Measurements from ENCODE around the gene CFAP99. TPM values are rescaled to one million over a fixed set of nuclear protein-coding genes. Genes with fewer than 3 reads are reported as not detected.

CFAP99 gene
- total and polyA plus RNA-seq, 2 experiments from 2014 or later, result not detected

DNA sequence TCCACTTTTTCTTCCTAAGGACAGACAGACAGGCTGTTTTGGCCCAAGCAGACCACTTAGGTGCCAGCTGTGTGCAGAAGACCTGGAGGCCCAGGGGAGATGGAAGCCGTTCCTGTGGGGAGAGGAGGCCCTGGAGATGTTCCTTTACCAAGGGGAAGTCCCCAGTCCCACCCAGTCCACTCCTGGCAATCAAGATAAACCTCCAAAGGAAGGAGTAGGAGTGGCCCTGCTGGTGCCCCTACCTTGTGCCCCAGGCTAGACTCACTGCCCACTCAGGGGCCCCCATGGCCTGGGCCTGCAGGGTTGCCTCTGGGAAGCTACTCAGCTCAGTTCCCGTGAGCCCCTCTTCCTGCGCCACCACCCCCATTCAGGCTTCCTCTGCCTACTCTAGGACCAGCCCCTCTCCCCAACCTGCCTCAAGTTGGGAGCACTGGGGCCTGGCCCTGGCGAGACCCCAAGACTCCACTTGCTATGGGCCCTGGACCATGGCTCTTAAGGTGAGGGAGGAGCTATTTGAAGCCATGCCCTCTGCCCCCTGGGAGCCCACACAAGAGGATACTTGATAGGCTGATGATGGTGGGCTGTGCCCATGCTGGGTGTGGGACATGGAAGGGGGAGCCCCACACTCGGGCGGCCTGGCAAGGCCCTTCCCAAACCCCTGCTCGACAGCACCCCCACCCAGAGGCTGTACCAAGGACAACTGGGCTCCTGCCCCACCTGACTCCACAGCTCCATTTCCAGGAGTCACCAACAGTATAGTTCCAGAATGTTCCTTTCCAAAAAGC, 25.4 kb downstream of the CFAP99 start:
- no peak overlapping the region for H3K27ac Mint-ChIP-seq
- Histone ChIP-seq H3K79me2 (replicated peaks; ENCODE audit: insufficient read depth) (no peaks in the 10 kb centered on the region), H3K27me3 (ENCODE audit: insufficient read depth) (no peaks in the 10 kb centered on the region), H3K4me1 (ENCODE audit: insufficient read depth) (no peaks in the 10 kb centered on the region), H3F3A (replicated peaks; ENCODE audit: low read depth) (no peaks in the 10 kb centered on the region), H3K4me3 (no peak overlapping the region), H2AFZ (no peak overlapping the region), H3K27ac (ENCODE audit: low read depth) (no peak overlapping the region), H3K9me2 (ENCODE audit: insufficient read depth) (peaks cover 13% of the 10 kb centered on the region; the same call in 1 of the 2 replicates), H3K36me3 (ENCODE audit: insufficient read depth) (no peaks in the 10 kb centered on the region), H3K4me2 (no peak overlapping the region), H4K20me1 (replicated peaks; ENCODE audit: insufficient read depth) (no peaks in the 10 kb centered on the region)
- no peak for ATAC-seq
- H3K4me1 Mint-ChIP-seq, result peaks cover 2% of the 10 kb centered on the region; the same call in 2 of the 3 replicates
- H3K27me3 Mint-ChIP-seq (ENCODE audit: insufficient read depth, low read depth, poor library complexity), result peaks cover 7% of the 10 kb centered on the region
- no peak overlapping the region for H3K4me3 Mint-ChIP-seq
- H3K36me3 Mint-ChIP-seq (ENCODE audit: low read depth), result no peaks in the 10 kb centered on the region
- DNase-seq (ENCODE audit: low spot score), result no peak
- TF ChIP-seq, protein P1, sequence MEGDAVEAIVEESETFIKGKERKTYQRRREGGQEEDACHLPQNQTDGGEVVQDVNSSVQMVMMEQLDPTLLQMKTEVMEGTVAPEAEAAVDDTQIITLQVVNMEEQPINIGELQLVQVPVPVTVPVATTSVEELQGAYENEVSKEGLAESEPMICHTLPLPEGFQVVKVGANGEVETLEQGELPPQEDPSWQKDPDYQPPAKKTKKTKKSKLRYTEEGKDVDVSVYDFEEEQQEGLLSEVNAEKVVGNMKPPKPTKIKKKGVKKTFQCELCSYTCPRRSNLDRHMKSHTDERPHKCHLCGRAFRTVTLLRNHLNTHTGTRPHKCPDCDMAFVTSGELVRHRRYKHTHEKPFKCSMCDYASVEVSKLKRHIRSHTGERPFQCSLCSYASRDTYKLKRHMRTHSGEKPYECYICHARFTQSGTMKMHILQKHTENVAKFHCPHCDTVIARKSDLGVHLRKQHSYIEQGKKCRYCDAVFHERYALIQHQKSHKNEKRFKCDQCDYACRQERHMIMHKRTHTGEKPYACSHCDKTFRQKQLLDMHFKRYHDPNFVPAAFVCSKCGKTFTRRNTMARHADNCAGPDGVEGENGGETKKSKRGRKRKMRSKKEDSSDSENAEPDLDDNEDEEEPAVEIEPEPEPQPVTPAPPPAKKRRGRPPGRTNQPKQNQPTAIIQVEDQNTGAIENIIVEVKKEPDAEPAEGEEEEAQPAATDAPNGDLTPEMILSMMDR (conservative IDR thresholded peaks at IDR 0.05; ENCODE audit: low read depth in 2 of 2), result no peak
- TF ChIP-seq EZH2 (IDR thresholded peaks at IDR 0.05; ENCODE audit: low read depth, unreplicated experiment) (no peak), EZH2phosphoT487 (IDR thresholded peaks at IDR 0.05; ENCODE audit: unreplicated experiment) (no peak), CREB1 (CRISPR knock-in tag; IDR thresholded peaks at IDR 0.05; ENCODE audit: low read depth) (no peak), ZNF114 (CRISPR knock-in tag; IDR thresholded peaks at IDR 0.05) (no peak), STAT1 (IDR thresholded peaks at IDR 0.05; ENCODE audit: unreplicated experiment) (no peak), JUNB (IDR thresholded peaks at IDR 0.05; ENCODE audit: unreplicated experiment) (no peak), NANOG (IDR thresholded peaks at IDR 0.05; ENCODE audit: borderline replicate concordance) (no peak), ZNF331 (CRISPR knock-in tag; IDR thresholded peaks at IDR 0.05; ENCODE audit: low read depth) (no peak), POLR2AphosphoS5 (IDR thresholded peaks at IDR 0.05; ENCODE audit: low read depth) (no peak)
- TF ChIP-seq, protein P2, sequence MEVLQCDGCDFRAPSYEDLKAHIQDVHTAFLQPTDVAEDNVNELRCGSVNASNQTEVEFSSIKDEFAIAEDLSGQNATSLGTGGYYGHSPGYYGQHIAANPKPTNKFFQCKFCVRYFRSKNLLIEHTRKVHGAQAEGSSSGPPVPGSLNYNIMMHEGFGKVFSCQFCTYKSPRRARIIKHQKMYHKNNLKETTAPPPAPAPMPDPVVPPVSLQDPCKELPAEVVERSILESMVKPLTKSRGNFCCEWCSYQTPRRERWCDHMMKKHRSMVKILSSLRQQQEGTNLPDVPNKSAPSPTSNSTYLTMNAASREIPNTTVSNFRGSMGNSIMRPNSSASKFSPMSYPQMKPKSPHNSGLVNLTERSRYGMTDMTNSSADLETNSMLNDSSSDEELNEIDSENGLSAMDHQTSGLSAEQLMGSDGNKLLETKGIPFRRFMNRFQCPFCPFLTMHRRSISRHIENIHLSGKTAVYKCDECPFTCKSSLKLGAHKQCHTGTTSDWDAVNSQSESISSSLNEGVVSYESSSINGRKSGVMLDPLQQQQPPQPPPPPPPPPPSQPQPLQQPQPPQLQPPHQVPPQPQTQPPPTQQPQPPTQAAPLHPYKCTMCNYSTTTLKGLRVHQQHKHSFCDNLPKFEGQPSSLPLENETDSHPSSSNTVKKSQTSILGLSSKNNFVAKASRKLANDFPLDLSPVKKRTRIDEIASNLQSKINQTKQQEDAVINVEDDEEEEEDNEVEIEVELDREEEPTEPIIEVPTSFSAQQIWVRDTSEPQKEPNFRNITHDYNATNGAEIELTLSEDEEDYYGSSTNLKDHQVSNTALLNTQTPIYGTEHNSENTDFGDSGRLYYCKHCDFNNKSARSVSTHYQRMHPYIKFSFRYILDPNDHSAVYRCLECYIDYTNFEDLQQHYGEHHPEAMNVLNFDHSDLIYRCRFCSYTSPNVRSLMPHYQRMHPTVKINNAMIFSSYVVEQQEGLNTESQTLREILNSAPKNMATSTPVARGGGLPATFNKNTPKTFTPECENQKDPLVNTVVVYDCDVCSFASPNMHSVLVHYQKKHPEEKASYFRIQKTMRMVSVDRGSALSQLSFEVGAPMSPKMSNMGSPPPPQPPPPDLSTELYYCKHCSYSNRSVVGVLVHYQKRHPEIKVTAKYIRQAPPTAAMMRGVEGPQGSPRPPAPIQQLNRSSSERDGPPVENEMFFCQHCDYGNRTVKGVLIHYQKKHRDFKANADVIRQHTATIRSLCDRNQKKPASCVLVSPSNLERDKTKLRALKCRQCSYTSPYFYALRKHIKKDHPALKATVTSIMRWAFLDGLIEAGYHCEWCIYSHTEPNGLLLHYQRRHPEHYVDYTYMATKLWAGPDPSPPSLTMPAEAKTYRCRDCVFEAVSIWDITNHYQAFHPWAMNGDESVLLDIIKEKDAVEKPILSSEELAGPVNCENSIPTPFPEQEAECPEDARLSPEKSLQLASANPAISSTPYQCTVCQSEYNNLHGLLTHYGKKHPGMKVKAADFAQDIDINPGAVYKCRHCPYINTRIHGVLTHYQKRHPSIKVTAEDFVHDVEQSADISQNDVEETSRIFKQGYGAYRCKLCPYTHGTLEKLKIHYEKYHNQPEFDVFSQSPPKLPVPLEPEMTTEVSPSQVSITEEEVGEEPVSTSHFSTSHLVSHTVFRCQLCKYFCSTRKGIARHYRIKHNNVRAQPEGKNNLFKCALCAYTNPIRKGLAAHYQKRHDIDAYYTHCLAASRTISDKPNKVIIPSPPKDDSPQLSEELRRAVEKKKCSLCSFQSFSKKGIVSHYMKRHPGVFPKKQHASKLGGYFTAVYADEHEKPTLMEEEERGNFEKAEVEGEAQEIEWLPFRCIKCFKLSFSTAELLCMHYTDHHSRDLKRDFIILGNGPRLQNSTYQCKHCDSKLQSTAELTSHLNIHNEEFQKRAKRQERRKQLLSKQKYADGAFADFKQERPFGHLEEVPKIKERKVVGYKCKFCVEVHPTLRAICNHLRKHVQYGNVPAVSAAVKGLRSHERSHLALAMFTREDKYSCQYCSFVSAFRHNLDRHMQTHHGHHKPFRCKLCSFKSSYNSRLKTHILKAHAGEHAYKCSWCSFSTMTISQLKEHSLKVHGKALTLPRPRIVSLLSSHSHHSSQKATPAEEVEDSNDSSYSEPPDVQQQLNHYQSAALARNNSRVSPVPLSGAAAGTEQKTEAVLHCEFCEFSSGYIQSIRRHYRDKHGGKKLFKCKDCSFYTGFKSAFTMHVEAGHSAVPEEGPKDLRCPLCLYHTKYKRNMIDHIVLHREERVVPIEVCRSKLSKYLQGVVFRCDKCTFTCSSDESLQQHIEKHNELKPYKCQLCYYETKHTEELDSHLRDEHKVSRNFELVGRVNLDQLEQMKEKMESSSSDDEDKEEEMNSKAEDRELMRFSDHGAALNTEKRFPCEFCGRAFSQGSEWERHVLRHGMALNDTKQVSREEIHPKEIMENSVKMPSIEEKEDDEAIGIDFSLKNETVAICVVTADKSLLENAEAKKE (CRISPR knock-in tag; IDR thresholded peaks at IDR 0.05), result no peak
- TF ChIP-seq, protein P3, sequence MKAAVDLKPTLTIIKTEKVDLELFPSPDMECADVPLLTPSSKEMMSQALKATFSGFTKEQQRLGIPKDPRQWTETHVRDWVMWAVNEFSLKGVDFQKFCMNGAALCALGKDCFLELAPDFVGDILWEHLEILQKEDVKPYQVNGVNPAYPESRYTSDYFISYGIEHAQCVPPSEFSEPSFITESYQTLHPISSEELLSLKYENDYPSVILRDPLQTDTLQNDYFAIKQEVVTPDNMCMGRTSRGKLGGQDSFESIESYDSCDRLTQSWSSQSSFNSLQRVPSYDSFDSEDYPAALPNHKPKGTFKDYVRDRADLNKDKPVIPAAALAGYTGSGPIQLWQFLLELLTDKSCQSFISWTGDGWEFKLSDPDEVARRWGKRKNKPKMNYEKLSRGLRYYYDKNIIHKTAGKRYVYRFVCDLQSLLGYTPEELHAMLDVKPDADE (IDR thresholded peaks at IDR 0.05), result no peak
- TF ChIP-seq, protein P4, sequence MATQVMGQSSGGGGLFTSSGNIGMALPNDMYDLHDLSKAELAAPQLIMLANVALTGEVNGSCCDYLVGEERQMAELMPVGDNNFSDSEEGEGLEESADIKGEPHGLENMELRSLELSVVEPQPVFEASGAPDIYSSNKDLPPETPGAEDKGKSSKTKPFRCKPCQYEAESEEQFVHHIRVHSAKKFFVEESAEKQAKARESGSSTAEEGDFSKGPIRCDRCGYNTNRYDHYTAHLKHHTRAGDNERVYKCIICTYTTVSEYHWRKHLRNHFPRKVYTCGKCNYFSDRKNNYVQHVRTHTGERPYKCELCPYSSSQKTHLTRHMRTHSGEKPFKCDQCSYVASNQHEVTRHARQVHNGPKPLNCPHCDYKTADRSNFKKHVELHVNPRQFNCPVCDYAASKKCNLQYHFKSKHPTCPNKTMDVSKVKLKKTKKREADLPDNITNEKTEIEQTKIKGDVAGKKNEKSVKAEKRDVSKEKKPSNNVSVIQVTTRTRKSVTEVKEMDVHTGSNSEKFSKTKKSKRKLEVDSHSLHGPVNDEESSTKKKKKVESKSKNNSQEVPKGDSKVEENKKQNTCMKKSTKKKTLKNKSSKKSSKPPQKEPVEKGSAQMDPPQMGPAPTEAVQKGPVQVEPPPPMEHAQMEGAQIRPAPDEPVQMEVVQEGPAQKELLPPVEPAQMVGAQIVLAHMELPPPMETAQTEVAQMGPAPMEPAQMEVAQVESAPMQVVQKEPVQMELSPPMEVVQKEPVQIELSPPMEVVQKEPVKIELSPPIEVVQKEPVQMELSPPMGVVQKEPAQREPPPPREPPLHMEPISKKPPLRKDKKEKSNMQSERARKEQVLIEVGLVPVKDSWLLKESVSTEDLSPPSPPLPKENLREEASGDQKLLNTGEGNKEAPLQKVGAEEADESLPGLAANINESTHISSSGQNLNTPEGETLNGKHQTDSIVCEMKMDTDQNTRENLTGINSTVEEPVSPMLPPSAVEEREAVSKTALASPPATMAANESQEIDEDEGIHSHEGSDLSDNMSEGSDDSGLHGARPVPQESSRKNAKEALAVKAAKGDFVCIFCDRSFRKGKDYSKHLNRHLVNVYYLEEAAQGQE (IDR thresholded peaks at IDR 0.05; ENCODE audit: unreplicated experiment), result no peak
- H3K9me3 Mint-ChIP-seq, result no peaks in the 10 kb centered on the region

Data from GM23338 (cell line).